IgD-negative memory B cell (primary cell): Measurements from ENCODE around the gene SEC16B. TPM values are rescaled to one million over a fixed set of nuclear protein-coding genes. Genes with fewer than 3 reads are reported as not detected.

Experiments used
- H3K27ac Mint-ChIP-seq, 3 donors: one replicate each; pipeline ENCODE4 v1.8.0; 2020 to 2022; ENCODE audit warnings: mild to moderate bottlenecking in 3 of 3, mixed read lengths in 3 of 3, moderate library complexity in 1 of 3
- H3K27me3 Mint-ChIP-seq: one replicate; pipeline ENCODE4 v1.8.0; 2021; ENCODE audit warnings: mixed read lengths
- H3K36me3 Mint-ChIP-seq: one replicate; pipeline ENCODE4 v1.8.0; 2020; ENCODE audit warnings: mild to moderate bottlenecking, mixed read lengths
- H3K4me1 Mint-ChIP-seq, 3 donors: one replicate each; pipeline ENCODE4 v1.8.0; 2020 to 2022; ENCODE audit warnings: mixed read lengths in 3 of 3, mild to moderate bottlenecking in 1 of 3
- H3K4me3 Mint-ChIP-seq, 4 donors: one replicate each; pipeline ENCODE4 v1.8.0; 2020 to 2022; ENCODE audit warnings: mild to moderate bottlenecking in 4 of 4, mixed read lengths in 4 of 4, moderate library complexity in 3 of 4
- H3K9me3 Mint-ChIP-seq, 3 donors: one replicate each; pipeline ENCODE4 v1.8.0; 2020 to 2021; ENCODE audit warnings: mixed read lengths in 3 of 3, mild to moderate bottlenecking in 1 of 3
- polyA plus RNA-seq: library from polyadenylated mRNA; unstranded; fragments of 300-500 nt; fragmentation: Illumina TruSeq; gene quantifications from one replicate; pipeline ENCODE4 v1.2.3, GENCODE V29; 2021

SEC16B gene
- polyA plus RNA-seq, 1 donor from 2014 or later = not detected

DNA sequence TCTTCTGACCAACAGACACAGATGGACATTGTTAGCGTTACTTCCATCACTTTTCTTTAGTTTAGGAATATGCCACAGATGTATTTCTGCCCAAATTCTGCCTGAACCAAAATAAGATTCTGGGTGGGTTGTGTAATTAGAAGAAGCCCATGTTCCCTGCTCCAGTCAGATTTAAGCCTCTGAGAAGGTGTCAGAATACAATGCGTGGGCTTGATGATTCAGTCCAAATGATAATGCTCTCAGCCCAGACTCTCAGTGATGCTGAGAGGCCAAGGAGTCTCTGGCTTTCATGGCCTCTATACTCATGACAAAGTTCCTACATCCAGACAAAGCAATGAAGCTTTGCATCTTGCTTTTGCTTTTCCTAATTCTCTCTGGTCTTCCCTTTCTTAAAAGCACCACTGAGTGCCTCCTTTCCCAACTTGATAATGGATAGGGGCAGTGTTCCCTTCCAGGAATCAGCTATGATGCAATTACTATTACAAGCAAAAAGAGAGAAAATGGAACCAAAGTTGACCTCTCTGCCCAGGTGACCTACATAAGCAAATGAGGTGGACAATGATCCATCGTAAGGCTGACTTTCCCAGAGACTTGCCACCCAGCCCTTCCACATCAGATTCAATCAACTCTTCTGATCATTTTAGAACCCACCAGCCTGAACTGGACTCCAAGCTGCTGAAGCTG is 8.8 kb downstream of the SEC16B start:
- Mint-ChIP-seq H3K4me1 (peaks cover 0 to 2% (median 0%) of the 10 kb centered on the region in 3 donors), H3K27me3 (no peaks in the 10 kb centered on the region), H3K9me3 (peaks cover 0 to 1% (median 0%) of the 10 kb centered on the region in 3 donors), H3K4me3 (no peak overlapping the region), H3K27ac (no peak overlapping the region), H3K36me3 (no peaks in the 10 kb centered on the region)

DNA sequence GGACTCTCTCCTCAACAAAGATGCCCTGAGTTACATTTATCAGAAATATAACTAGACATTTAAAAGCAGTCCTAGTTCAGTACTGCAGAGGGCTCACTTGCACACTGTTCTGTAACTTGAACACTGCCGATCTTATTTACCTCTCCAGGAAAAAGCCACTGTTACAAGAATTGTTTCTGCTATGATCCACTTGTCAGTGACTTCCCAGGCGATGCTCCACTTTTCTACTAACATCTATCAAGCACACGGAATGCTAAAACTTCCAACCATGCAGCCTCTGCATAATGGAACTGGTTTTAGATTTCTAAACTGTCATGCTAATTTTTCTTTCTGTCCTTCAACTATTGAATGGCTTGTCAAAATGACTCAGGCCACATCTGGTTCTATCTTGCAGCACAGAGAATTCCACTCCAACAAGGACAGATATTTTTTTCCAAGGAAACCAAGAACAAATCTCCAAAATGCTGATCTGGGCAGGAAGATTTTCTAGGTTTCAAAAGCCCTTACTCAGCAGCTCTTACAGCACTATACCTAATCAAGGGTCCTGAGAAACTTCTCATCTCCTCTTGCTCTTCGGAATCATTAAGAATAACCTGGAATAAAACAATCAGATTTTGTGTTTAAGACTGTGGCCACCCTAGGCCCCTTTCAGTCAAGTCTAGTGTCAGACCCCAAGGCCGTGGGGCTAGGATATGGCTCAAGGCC is 9.9 kb downstream of the SEC16B start:
- Mint-ChIP-seq H3K36me3 (no peaks in the 10 kb centered on the region), H3K4me1 (no peaks in the 10 kb centered on the region), H3K27ac (no peak overlapping the region), H3K4me3 (no peak overlapping the region), H3K27me3 (no peaks in the 10 kb centered on the region), H3K9me3 (peaks cover 0 to 1% (median 0%) of the 10 kb centered on the region in 3 donors)

DNA sequence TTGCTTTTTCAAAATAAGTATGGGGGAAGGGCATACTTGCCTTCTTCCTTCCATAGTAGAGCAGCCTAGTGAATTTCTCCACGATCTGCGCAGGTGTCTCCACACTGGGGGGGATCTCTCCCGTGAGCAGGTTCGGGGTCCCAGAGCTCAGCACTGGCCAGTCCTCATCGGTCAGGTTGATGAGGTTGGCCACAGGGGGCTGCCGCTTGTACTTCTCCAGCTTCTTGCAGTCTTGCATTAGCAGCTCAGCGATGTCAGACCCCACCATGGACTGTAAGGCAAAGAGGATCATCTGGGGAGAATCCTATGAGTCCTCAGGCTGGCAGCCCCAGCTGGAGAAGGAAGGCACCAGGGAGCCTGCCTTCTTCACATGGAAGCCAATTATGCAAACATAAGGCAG is 11.8 kb downstream of the SEC16B start:
- H3K4me1 Mint-ChIP-seq = no peaks in the 10 kb centered on the region

DNA sequence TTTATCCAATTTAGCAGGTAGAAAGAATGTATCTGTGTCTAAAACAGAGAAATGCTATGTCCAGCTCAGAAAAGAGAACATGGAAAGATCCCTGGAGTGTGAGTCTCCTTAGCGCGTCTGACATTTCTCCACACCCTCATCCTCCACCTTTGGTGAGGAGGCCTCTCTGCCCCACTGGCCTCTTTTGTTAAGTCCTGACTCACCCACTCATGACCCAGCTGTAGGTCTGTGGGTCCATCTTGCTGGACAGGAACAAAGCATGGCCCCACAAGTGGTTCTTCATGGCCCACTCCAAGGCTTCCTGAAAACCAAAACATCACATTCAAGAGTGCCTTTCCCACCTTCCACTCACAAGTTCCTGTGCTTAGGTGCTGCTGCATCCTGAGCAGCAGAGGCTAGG is 15.8 kb downstream of the SEC16B start:
- no peaks in the 10 kb centered on the region for H3K36me3 Mint-ChIP-seq
- no peak overlapping the region for H3K4me3 Mint-ChIP-seq
- H3K27me3 Mint-ChIP-seq = peaks cover 2% of the 10 kb centered on the region
- H3K9me3 Mint-ChIP-seq = no peaks in the 10 kb centered on the region
- peaks cover 0 to 2% (median 0%) of the 10 kb centered on the region in 3 donors for H3K4me1 Mint-ChIP-seq
- no peak overlapping the region for H3K27ac Mint-ChIP-seq

More for the DNA sequence above, 11.8 kb downstream of the SEC16B start:
- H3K36me3 Mint-ChIP-seq = no peaks in the 10 kb centered on the region
- H3K9me3 Mint-ChIP-seq = peaks cover 0 to 1% (median 0%) of the 10 kb centered on the region in 3 donors
- no peak overlapping the region for H3K27ac Mint-ChIP-seq
- peaks cover 2% of the 10 kb centered on the region for H3K27me3 Mint-ChIP-seq
- H3K4me3 Mint-ChIP-seq = no peak overlapping the region

DNA sequence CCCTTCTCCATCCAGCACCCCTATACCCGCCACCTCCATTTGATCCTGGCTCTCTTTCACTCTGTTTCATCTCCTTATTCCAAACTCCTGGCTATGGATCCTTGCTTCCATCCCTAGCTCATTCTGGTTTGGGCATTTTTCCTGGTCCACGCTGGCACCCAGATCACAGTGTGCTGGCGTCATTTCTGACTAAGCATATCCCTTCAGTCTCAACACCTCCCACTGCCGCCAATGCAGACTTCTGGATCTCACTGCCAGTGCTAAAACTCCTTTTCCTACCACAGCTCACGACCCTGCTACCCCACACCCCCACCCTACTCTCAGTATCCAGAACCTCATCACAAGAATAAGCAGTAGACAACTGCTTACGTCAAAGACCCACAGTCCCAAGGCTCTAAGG is 16.3 kb downstream of the SEC16B start:
- Mint-ChIP-seq H3K27me3 (peaks cover 3% of the 10 kb centered on the region), H3K4me1 (peaks cover 0 to 2% (median 0%) of the 10 kb centered on the region in 3 donors), H3K27ac (no peak overlapping the region), H3K36me3 (no peaks in the 10 kb centered on the region), H3K4me3 (no peak overlapping the region), H3K9me3 (no peaks in the 10 kb centered on the region)

DNA sequence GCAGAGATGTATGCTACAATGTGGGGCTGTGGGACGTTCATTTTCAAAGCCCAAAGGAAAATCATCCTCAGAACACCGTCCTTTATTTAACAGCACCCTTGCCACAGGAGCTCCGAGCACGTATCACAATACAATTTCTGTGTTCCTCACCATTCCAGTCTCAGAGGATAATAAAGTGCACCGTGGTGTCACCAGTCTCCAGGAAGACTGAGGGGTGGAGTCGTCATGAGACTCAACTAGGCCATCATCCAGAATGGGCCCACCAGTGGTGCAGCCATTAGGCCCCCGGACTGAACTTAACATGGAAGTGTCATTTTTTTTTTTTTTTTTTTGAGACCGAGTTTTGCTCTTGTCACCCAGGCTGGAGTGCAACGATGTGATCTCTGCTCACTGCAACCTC is 17.2 kb downstream of the SEC16B start:
- Mint-ChIP-seq H3K36me3 (no peaks in the 10 kb centered on the region), H3K27ac (no peak overlapping the region), H3K9me3 (no peaks in the 10 kb centered on the region)

DNA sequence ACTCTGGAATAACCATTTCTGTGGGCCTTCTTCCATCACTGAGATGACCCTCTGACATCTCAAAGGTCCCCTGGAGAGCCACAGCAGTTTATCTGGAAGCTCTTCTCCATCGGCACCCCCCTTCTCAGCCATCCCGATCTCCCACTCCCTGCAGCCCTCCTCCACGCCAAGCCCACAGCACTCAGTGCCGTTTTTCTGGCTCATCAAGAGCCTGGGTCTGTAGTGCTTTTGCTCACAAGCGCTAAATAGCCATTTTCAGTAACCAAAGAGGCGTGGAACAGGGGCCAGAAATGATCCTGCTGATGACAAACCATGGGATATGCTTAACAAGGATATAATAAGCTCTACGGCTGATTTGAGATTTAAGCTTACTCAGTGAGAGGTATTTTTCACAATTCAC is 17.6 kb downstream of the SEC16B start:
- no peaks in the 10 kb centered on the region for H3K9me3 Mint-ChIP-seq
- peaks cover 5% of the 10 kb centered on the region for H3K27me3 Mint-ChIP-seq
- H3K27ac Mint-ChIP-seq = no peak overlapping the region

More for the DNA sequence above, 17.2 kb downstream of the SEC16B start:
- Mint-ChIP-seq H3K4me3 (no peak overlapping the region), H3K4me1 (peaks cover 0 to 2% (median 0%) of the 10 kb centered on the region in 3 donors), H3K27me3 (peaks cover 5% of the 10 kb centered on the region)

DNA sequence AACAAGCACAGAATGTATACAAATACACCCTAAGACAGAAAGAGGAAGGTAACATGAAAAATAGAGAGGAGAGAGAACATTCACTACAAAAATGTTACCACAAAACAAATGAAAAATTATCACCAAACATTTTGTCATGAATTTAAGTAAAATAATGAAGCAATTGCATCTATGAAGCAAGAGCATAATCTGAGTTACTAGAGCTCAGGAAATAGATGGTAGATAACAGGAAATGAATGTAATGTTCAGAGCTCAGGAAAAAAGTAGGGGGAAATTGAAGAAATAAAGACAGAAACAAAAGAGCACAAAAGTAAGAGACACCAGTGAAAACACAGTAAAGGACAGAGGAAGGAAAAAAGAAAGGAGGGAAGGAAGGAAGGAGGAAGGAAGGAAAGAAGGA is 19.4 kb downstream of the SEC16B start:
- H3K4me3 Mint-ChIP-seq = no peak overlapping the region
- H3K9me3 Mint-ChIP-seq = no peaks in the 10 kb centered on the region
- peaks cover 5% of the 10 kb centered on the region for H3K27me3 Mint-ChIP-seq
- peaks cover 0 to 2% (median 0%) of the 10 kb centered on the region in 3 donors for H3K4me1 Mint-ChIP-seq
- peaks cover 1% of the 10 kb centered on the region for H3K36me3 Mint-ChIP-seq
- H3K27ac Mint-ChIP-seq = no peak overlapping the region

More for the DNA sequence above, 17.6 kb downstream of the SEC16B start:
- no peaks in the 10 kb centered on the region for H3K36me3 Mint-ChIP-seq
- peaks cover 0 to 2% (median 0%) of the 10 kb centered on the region in 3 donors for H3K4me1 Mint-ChIP-seq
- H3K4me3 Mint-ChIP-seq = no peak overlapping the region

DNA sequence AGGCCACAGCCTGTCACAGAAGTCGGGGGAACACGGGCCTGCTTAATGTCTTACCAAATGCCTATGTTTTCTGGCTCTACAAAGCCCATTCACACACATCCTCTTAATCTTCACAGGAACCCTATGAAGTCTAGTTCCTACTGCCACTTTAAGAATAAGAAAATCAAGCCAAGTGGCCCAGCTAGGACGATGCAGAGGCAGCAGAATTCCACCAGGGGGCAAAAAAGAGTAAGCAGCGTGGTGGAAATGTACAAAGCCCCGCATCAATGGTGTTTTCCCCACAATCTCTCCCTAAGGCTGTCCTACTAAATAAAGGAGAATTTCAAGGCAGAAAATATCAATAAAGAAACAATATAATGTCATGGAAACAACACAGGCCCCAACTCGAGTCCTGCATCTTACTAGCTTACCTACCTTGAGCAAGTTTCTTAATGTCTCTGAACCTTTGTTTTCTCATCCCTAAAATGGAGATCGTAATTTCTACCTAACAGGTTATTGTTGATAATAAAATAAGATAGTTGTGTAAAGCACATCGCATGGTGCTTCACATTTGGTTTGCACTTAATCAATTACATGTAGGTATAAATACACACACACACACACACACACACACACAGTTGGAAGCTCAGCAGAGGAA is 21.4 kb downstream of the SEC16B start:
- no peak overlapping the region for H3K4me3 Mint-ChIP-seq
- H3K4me1 Mint-ChIP-seq = peaks cover 0 to 2% (median 0%) of the 10 kb centered on the region in 3 donors

GRCh38 chr1:177947623-177948022 is 22.2 kb downstream of the SEC16B start:
- Mint-ChIP-seq H3K27ac (no peak overlapping the region), H3K36me3 (peaks cover 2% of the 10 kb centered on the region), H3K27me3 (peaks cover 7% of the 10 kb centered on the region), H3K9me3 (no peaks in the 10 kb centered on the region), H3K4me1 (peaks cover 0 to 2% (median 0%) of the 10 kb centered on the region in 3 donors), H3K4me3 (no peak overlapping the region)

More for the DNA sequence above, 21.4 kb downstream of the SEC16B start:
- H3K27ac Mint-ChIP-seq = no peak overlapping the region
- H3K36me3 Mint-ChIP-seq = peaks cover 2% of the 10 kb centered on the region
- no peaks in the 10 kb centered on the region for H3K9me3 Mint-ChIP-seq
- peaks cover 5% of the 10 kb centered on the region for H3K27me3 Mint-ChIP-seq

- Mint-ChIP-seq H3K4me1 (peaks cover 0 to 2% (median 0%) of the 10 kb centered on the region in 3 donors), H3K27me3 (peaks cover 7% of the 10 kb centered on the region), H3K9me3 (no peaks in the 10 kb centered on the region), H3K27ac (no peak overlapping the region), H3K36me3 (peaks cover 2% of the 10 kb centered on the region), H3K4me3 (no peak overlapping the region)
These were observed 23.8 kb downstream of the SEC16B start for GRCh38 chr1:177945943-177946650.

DNA sequence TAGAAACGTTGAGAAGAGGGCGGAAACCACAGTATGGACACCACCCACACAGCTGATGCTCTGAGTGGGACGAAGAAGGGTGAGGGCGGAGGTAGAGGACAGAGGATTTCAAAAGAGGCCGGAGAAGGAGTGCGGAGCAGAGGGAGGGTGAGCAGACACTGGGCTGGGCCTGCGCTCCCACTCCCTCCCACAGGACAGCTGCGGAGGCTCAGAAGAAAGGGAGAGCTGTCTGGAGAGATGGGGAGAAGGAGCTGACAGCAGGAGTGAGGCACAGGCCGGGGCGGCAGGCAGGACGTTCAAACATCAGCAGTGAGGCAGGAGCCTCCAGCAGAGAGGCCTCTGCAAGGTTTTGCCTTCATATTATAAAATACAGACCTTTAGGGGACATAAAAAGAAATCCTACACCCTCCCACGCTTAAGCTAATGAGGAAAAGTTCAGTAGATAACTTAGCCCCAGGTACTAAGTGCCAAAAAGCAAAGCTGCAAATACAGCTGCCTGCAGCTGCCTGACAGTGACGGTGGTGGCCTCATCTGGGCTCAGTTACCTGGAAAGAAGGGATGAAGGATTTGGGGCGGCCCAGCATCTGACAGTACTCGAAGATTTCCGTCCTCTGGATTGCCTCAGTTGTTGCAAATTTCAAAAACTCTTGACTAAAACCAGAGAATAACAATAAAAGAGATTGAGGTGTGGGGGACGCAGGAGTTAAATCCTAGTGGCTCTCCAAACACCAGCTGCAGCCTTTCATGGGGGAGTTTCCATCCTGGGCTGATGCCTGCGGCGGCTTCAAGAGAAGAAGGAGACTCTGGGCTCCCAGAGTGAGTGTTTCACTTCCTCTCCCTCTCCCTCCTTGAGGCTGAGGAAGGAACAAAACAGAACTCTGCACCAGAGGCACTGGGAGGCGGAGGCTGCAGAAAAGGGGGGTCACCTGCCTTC is 25.6 kb downstream of the SEC16B start:
- H3K4me3 Mint-ChIP-seq = no peak overlapping the region
- peaks cover 7% of the 10 kb centered on the region for H3K27me3 Mint-ChIP-seq
- peak overlapping the region in 1 of 3 donors; percentile 60 for H3K27ac Mint-ChIP-seq
- H3K36me3 Mint-ChIP-seq = peaks cover 2% of the 10 kb centered on the region
- H3K9me3 Mint-ChIP-seq = no peaks in the 10 kb centered on the region
- H3K4me1 Mint-ChIP-seq = no peaks in the 10 kb centered on the region

DNA sequence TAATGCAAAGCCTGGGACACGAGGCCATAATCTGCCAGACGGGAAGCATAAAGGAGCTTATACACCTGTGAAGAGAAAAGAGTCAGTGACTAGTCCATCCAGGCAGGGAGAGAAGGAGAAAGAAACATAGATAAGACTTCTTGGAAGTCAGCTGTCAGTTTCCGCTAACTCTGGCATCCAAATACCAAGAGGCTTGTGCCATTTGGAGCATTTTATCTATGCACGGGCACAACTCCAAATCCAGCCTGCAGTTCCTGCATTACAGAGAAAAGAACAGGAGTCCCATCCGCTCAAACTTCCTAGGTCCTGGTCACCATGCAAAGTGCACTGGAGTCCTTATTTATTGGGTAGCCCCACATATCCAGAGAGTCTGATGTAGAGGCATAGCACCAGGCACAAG is 27.9 kb downstream of the SEC16B start:
- Mint-ChIP-seq H3K27me3 (peaks cover 5% of the 10 kb centered on the region), H3K4me3 (no peak overlapping the region), H3K9me3 (no peaks in the 10 kb centered on the region), H3K27ac (no peak overlapping the region), H3K4me1 (no peaks in the 10 kb centered on the region), H3K36me3 (peaks cover 2% of the 10 kb centered on the region)

DNA sequence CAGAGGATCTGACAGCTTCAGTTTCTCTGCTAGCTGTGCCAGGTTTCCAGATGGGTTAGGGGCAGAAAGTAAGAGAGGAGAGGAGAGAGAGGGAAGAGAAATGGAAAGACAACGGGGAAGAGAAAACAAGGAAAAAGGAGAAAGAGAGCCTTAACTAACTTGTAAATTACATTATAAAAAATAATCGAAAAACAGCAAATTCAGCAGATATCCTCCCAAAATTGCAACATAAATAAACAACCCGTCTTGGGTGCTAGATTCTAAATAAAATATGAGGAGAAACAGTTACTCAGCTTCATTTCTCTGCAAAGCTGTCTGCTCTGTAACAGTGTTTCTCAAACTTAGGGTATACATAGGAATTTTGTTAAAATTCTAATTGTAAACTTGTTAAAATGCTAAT is 29.2 kb downstream of the SEC16B start:
- H3K4me1 Mint-ChIP-seq = no peaks in the 10 kb centered on the region

More for the DNA sequence above, 29.2 kb downstream of the SEC16B start:
- Mint-ChIP-seq H3K9me3 (no peaks in the 10 kb centered on the region), H3K36me3 (peaks cover 2% of the 10 kb centered on the region), H3K27ac (no peak overlapping the region), H3K27me3 (peaks cover 5% of the 10 kb centered on the region), H3K4me3 (peak overlapping the region in 1 of 4 donors; percentile 76)
